Stimulated activated CD4-positive, alpha-beta T cell treated with anti-CD3 and anti-CD28 coated beads, Interleukin-1b, Interleukin-23, amount 100 ng/mL, for 4 hours (primary cell): ENCODE measurements around the gene PTPRG.

Experiments used
- DNase-seq, 2 donors: peaks; one replicate each; pipeline ENCODE4 v3.0.0-alpha.2; 2020; ENCODE audit warnings: low read depth in 2 of 2

PTPRG gene

GRCh38 chr3:61765157-61765876 lies 203.9 kb downstream of the PTPRG start:
- DNase-seq = no peak

DNA sequence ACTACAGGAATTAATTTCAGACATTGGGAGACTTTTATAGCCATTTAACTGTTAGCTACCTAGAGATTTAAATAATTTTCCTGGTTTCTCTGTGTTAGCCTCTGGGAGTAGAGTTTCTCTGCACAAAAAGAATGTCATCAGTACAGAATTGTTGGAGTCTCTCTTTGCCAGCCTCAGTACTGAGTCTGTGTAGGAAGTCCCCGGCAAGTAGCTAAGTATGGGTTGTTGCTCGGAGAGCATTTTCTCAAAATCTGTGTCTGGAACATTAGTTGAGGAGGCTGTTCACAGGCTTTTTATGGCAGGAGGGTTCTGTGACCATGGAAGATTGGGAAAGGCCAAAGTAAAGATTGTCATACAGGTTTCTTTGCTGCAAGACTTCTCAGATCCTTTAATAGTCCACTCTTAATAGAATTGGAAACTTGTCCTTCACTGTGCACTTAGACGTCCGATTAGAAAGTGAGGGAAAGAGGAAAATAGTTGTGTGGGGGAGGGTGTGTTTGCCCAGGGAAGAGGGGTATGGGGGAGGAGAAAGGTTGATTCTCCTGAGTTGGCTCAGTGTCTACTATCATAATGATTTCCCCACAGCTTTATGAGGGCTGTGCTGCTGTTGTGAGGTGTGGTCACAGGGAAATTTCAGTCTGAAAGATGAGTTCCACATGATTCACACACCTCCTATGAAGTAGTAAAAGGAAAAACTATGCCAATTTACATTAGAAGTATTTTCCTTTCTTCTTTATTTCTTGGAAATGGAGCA lies 207.1 kb downstream of the PTPRG start:
- DNase-seq = no peak

GRCh38 chr3:61769266-61769990 lies 208.1 kb downstream of the PTPRG start:
- DNase-seq = no peak

- DNase-seq = no peak
Observed at GRCh38 chr3:61771976-61772375, 210.6 kb downstream of the PTPRG start.

- DNase-seq = no peak
Observed at GRCh38 chr3:61772456-61772855, 211.1 kb downstream of the PTPRG start.

DNA sequence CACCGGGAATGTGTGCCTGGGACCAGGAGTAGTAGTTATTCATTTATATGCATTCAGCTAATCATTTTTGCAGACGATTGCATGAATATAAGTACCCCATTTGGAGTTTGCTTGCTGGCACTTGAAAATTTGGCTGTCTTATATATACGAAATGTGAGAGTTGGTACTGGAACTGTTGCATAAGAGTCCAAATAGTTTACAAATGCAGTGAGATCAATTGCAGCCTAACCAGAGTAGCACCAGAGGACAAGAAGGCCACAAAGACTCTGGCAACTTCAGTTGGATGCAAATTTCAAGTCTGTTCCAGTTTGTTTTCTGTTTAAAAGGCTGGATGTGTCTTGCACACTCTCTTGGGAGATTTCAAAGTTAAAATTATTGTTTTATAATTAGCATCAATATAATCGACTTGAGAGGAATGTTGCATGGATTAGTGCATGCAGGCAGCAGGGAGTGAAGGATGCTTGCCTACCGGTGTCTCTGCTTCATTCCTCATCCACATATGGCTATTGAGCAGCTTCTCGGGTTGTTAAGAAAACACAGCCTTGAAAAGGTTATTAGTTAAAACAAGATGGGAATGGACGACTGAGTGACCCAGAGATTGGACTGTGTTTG lies 213.0 kb downstream of the PTPRG start:
- no peak for DNase-seq

- no peak for DNase-seq
Observed at GRCh38 chr3:61776390-61776789, 215.0 kb downstream of the PTPRG start.

GRCh38 chr3:61777483-61777882 lies 216.1 kb downstream of the PTPRG start:
- DNase-seq = no peak

- DNase-seq = no peak
Observed at GRCh38 chr3:61778095-61778494, 216.7 kb downstream of the PTPRG start.

DNA sequence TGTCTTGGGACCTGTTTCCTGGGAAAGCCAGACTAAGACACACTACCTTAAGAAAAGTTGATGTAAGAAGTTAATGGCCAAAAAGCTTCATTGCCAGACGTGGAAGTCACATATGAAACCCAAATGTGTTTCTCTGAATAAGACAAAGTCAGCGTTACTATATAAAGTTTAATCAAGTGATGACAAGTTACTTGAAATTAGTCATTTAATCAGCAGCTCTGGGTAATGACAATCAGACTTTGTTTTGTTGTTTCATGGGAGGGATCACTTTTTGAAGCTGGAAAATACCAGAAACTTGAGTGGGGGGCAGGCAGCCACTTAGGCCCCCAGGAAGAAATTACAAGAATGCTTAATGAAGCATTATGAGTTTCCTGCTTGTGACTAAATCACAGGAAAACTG lies 218.6 kb downstream of the PTPRG start:
- DNase-seq = no peak

- DNase-seq = no peak
Observed at GRCh38 chr3:61780455-61781228, 219.3 kb downstream of the PTPRG start.

- no peak for DNase-seq
Observed at GRCh38 chr3:61783993-61784718, 222.8 kb downstream of the PTPRG start.

GRCh38 chr3:61788623-61789507 lies 227.5 kb downstream of the PTPRG start:
- DNase-seq = no peak

- no peak for DNase-seq
Observed at GRCh38 chr3:61789861-61790260, 228.5 kb downstream of the PTPRG start.

DNA sequence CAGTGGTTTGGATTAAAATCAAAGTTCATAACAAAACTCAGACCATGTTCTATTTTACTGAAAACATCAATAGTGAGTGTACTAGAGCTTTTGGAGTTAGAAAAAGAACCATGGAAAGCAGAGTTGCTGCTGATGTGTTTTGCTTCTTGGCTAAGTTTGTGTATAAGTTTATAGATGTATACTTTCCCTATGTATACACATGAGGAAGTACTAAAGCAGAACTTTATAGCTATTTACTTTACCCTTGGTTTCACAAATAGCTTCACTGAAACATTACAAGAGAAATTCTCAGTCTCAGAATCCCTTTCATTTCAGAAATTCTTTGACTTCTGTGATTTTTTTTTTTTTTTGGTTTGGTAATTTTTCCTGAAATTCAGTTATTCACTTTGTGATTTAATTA lies 229.0 kb downstream of the PTPRG start:
- DNase-seq = no peak

DNA sequence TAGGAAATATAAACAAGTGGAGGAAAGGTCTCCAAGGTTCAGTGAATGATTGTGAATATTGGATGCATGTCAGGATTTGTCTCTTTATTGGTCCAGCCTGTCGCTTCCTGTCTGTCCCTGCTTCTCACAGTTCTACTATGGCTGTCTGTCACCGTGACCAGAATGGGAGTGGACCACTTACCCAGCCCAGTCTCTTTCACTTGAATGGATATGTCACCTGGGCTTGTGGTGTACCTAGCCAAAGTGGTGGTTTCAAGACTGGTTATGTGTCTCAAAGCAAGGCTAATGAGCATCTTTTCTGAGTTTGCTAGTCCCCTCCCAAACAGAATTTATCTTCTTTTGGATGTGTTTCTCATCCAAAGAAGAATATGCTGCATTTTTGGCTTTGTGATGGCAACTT lies 231.7 kb downstream of the PTPRG start:
- no peak for DNase-seq

DNA sequence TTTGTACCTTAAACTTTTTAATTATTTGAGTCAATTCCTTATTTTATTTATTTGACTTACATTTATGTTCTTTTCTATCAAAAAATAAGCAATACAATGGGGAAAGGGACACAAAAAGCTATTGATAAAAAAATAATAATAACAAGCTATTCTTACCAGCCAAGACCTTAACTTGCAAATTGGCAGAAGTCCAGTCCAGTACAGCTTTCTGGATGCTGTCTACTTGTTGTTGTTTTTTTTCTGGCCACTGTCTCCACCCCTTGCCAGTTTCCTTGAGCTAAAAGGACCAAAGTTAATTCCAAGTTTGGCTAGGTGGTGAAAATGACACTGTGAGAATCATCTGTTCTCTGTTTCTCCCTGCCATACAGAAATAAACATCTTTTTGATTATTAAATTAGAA lies 232.2 kb downstream of the PTPRG start:
- no peak for DNase-seq

DNA sequence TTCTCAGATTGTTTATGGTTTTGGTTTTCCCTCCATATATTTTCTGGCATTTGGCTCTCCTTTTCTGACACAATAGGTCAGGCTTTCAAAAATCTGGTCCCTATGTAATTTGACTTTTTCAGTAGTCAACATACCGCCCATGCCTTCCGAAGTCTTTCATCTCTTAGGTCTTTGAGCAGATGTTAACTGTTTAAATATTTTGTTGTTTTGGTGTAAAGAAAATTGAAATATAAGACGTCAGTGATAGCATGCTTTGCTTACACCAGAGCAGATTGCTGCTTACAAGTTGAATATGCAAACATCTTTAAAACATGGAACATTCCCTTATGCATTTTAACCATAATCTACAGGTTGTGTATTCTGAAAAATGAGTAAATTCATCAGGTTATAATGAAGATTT lies 233.0 kb downstream of the PTPRG start:
- DNase-seq = no peak

DNA sequence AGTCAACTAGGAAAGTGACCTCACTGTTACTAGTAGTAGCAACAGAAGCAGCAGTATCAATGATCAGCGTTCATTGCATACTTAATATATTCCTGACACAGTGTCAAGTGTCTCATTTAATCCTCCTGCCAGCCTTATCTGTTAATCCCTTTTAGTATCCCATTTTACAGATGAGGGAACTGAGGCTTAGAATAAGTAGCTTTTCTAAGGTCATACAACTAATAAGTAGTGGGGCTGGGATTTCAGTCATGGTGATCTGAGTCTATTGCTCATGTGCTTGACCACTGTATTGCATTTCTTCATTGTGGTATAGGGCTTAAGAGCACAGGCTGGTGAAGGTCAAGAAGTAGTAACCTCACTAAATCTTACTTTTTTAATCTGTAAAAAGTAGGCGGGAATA lies 233.6 kb downstream of the PTPRG start:
- DNase-seq = no peak
